HG02943 (cell line): ENCODE results near the gene TRPM3.

Experiments used
- ATAC-seq: cut with Tn5 transposase; IDR thresholded peaks from one replicate; pipeline ENCODE4 v1.9.1; 2021; ENCODE audit warnings: mild to moderate bottlenecking, low read depth, moderate library complexity; ENCODE audit not compliant: unreplicated experiment

TRPM3 gene

GRCh38 chr9:70567511-70567910 lies 553.9 kb downstream of the TRPM3 start:
- ATAC-seq = no peak

GRCh38 chr9:70566751-70567150 lies 554.7 kb downstream of the TRPM3 start:
- ATAC-seq = no peak

DNA sequence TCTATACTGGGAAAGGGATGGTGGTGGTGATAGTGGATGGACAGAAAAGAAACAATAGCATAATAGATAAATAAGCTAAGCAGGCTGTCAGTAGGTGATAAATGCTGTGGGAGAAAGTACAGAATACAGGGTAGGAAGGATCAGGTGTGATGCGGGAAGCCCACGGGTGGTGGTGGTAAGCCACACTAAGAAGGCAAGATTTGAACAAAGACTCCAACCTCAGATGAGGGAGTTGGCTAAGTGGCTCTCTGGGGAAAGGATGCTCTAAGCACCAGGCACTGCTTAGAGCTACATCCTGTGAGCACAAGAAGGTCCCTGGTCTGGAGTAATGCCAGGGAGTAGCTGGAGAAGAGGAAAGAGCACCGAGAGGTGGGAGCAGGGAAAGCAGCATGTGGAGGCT lies 555.4 kb downstream of the TRPM3 start:
- ATAC-seq = no peak

DNA sequence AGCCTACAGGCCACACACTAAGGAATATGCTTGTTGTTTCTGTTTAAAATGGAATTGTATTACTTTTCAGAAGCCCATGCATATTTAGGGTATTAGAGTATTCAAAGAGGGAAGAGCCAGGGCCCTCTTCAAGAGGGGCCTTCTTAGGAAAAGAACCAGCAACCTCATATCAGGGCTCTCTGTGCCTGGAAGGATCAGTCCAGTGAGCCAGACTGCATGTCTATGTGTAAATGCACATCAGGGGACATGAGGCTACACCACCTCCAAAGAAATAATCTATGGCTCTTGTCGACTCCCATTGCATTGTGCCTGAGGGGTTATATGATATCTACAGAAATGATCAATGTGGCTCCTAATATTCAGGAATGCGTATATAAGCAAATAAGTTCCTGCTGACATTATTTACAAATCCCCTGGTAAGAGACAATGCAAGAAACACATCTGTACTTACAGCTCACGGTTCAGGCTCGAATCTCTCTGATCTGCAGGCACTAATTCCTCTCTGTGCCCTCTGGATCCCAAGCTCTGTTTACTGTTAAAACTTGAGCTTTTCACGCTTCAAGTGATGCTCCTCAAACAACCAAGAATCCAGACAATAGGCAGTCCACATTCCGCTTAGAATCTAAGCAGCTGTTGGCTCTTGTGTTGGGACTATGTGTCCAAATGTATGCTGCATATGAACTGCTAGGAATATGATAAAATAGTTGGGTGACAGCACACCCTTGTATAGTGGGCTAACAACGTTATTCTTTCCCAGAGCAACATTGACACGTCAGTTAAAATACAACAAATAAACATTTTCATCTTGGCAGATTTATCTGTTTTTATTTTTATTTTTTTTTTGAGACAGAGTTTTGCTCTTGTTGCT lies 556.7 kb downstream of the TRPM3 start:
- no peak for ATAC-seq

DNA sequence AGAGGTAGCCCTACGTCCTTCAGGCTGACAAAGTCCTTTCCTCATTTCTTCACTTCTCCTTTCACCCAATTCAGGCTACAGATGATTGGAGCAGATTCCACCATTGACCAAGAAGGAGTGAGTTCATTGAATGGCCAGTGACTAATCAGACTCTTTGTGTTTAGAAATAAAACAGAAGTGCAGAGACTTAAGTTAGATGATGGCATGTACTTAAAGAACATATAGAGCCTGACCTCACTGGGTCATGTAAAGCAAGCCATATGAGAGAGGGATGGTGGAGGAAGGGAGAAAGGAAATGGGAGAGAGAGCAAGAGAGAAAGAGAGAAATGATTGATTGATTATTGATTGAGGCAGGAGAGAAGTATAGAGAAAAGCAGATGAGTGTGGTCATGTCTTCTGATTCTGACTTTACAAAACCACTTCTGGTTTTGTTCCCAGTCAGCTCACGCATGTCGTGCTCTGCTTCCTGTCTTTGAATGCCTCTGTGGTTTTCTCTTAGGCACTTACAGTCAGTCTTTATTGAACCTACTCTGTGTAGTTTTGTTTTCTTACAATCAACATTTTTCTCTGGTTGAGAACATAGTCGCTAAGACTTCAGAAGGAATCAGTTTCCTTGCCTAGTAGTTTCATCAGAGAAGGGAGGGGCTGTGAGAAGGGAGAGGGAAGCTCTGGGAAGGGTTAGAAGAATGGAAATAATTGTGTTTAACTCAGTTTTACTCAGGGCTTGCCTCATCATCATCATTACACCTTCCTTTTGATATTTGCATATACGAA lies 557.8 kb downstream of the TRPM3 start:
- peak; percentile 95 for ATAC-seq

- ATAC-seq = no peak
Observed at GRCh38 chr9:70563010-70563409, 558.4 kb downstream of the TRPM3 start.

GRCh38 chr9:70561786-70562395 lies 559.5 kb downstream of the TRPM3 start:
- ATAC-seq = no peak

DNA sequence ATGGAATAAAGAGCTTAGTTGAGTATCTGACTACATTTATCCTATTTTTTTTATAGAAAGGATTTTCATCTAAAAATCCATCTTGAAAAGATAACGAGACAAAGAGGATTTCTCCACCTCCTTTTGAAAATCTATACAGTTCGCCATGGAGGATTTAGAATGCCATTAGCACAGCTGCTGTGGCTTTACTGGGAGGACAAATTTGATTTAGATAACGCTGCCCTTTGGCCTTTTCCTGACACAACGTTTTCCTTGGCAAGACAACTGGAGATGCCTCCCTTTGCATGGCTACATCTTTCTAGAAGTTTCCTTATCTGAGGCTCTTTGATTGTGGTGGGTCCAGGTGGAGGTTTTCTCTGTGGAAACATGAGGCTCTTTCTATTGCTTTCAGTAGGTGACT lies 560.3 kb downstream of the TRPM3 start:
- no peak for ATAC-seq

DNA sequence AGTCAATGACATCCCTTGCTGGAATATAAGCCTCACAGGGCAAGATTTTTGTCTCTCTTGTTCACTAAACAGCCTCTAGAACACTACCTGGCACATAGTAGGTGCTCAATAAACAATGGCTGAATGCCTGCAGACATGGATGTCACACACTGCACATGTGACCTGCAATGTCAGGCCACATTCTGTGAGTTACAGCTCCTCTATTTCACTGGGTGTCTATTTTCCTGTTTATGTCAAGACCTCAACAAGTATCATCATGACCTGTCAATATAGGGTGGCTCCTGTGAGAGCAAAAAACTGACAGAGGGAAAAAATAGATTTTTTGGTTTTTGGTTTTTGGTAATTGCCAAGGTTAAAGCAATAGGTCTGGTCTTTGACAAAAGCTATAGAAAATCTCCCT lies 562.3 kb downstream of the TRPM3 start:
- no peak for ATAC-seq

DNA sequence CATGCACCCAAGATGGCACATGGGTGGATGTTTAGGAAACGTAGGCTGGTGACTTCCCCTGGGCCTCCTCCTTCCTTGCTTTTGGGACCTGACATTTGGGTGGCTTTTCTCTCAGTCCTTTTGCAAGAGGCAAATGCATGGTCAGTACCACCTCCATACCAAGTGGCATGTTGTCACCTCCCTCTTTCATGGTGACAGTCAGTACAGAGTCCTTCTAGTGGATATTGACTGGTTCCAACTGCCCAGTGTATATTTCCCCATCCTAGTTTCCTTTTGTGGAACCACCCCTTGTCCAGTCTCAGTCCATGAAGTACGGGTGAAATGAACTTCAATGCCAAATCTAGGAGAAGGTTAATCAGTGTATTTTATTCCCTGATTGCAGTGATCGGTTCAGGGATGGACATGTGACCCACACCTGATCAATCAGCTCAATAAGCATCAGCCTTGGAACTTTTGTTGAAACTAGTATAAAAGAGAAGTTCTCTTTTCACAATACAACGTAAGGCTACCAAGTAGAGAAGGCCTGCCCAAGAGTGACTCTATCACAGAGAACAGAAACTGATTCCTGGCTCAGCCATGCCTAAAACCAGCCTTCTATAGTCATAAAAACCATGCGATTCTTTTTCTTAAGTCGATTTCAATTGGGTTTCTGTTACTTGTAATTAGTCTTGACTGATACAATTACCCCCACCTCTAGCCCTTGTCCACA lies 563.6 kb downstream of the TRPM3 start:
- peak; percentile 99 for ATAC-seq

- ATAC-seq = no peak
Observed at GRCh38 chr9:70556771-70557170, 564.6 kb downstream of the TRPM3 start.

GRCh38 chr9:70554881-70555280 lies 566.5 kb downstream of the TRPM3 start:
- ATAC-seq = no peak

DNA sequence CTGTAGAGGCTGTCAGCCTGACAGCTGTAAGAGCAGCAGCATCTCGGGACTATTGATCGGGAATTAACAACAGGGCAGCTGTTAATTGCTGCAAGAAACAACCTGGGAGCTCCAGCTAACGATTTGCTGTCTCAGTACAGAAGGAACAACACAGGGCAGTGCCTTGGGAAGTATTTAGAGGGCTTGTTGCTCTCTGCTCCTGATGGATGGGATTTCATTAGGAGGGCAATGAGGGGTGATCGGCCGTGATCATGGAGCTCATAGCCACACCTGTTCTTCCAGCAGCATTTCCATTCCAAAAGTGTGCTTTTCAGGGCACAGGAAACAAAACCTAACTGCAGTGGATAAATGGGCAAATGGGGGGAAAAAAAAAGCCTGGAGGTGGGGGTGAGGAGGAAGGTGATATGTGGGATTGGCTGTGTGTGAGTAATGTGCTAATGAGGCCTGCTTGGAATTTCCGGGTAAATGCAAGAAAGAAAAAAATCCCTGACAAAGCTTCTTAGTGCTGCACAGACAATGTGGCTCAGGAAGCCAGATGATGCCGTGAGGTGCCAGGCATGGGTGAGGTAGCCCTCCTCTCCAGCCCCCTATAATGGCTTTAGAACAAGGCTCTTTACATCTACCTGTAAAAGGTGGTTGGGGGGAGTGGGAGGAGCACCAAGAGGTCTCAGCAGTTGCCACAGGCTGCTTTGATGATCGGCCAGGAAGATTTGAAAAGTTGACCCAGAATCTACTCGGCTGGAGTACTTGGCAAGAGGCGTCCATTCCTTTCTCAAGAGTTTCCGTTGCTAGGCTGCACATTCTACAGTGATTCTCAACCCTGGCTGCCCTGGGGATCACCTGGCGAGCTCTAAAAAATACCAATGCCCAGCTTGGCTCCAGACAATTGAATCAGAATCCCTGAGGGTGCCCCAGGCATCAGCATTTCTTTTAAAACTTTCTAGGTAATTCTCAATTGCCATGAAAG lies 567.4 kb downstream of the TRPM3 start:
- no peak for ATAC-seq

GRCh38 chr9:70552561-70552960 lies 568.9 kb downstream of the TRPM3 start:
- ATAC-seq = no peak

- no peak for ATAC-seq
Observed at GRCh38 chr9:70551801-70552200, 569.6 kb downstream of the TRPM3 start.

- ATAC-seq = no peak
Observed at GRCh38 chr9:70551396-70551795, 570.0 kb downstream of the TRPM3 start.

GRCh38 chr9:70549926-70550325 lies 571.5 kb downstream of the TRPM3 start:
- no peak for ATAC-seq

GRCh38 chr9:70542311-70542931 lies 579.0 kb downstream of the TRPM3 start:
- ATAC-seq = no peak

DNA sequence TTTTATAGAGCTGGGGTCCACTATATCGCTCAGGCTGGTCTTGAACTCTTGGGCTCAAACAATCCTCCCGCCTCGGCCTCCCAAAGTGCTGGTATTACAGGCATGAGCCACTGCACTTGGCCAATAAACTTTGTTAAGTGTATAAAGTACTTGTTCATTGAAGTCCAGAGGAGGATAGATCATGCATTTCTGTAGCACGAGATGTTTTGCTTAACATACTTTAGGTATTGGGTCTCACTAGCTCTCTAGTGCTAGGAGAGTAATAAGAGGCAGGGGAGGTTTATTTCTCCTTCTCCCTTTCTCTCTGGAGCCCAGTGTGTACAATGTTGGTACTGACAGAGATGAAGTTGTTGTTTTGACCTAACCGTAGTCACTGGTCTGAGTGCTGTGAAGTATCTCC lies 581.4 kb downstream of the TRPM3 start:
- no peak for ATAC-seq
